ENCODE data around the gene SMAGP.
"Not testable (repeated sequence)": the region's sequence is repeated elsewhere in the genome, so short reads cannot be mapped to it uniquely, and the experiment has no call there.

The SMAGP gene

GRCh38 chr12:51224625-51225024 lies 45.6 kb downstream of the SMAGP start:
- DNase-seq (ENCODE audit: low read depth): no peak

DNA sequence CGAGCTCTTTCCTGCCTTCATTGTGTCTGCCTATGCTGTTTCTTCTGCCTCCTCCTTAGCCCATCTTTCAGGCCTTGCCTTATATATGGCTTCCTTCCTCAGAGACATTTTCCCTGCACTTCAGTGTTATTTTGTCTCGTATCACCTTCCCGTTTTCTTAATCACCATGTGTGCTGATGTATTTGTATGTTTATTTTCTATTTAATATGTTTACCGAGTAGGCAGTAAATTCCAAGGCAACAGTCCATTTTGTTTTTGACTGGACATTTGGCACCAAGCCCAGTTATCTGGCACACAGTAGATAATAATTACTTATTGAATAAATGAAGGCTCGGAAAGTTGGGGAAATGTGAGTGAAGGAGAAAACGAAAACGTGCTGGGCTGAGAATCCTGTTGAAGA lies 47.8 kb downstream of the SMAGP start:
- no peak for DNase-seq (ENCODE audit: low read depth)

GRCh38 chr12:51219857-51220256 lies 50.4 kb downstream of the SMAGP start:
- not testable (repeated sequence) for DNase-seq (ENCODE audit: low read depth)

DNA sequence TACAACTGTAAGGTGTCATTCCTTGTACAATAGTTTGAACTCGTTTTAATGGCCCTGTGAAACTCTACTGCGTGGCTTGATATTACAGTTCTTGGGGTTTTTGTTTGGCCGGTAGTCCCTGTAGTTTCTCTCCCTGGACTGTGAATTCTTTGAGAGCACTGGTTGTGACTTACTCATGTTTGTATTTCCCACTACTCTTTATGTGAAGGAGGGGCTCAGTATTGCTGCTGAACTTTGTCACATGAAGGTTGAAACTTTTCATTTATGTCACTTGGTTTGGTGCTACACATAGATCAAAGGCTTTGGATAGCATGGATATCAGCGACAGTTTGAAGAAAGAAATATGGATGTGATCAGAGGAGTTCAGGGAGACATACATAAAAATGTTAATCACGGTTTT lies 50.9 kb downstream of the SMAGP start:
- no peak for DNase-seq (ENCODE audit: low read depth)

DNA sequence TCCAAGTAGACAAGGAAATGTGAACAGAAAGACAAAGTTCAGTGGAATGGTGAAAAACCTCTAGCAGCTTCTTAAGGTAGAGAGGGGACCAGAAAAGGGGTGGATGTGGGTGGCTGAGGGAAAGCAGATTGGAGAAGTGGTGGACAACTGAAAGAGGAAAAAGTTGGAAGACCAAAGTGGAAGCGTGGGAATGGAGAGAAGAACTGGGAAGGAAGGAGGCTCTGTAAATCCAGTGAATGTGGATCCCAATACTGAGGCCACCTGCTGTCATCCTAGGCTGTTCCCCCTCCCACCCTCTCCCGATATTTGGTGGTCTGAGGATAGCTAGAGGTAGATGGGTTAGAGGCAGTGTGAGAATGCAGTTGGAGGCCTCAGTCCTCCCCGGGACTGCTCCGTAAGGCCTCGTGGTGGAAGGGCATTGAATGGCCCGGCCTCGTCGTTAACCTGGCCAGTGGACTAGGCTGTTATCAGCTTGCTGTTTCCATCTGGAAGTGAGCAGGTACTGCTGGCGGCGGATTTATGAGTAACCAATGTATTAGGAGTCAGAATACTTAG lies 51.5 kb downstream of the SMAGP start:
- no peak for DNase-seq (ENCODE audit: low read depth)

DNA sequence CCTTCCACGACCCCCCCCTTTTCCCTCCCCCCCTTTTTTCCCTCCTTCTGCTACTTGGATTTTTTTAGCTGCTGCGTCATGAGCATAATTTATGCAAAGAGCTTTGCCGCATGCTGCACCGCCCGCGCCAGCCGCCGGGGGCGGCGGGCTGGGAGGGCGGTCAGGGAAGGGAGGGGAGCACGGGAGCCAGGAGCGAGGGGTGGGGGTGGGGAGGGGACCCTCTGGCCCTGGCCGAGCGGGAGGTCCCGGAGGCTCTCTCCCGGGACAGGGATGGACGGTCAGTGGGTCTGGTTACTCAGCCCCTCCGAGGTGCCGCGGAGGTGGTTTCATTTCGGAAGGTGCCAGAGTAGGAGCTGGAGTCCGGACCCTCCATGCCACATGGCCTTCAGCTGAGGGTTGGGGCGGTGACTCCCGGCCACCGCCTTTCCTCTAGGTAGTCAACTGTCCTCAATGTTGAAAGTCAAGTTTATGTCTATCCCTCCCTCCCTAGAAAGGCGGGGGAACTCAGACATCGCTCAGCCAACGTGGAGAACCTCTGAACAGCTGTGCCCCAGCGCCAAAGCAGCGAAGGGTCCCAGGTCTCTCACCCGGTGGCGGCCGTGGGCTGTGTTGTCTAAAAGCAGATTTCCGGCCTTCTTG lies 52.1 kb downstream of the SMAGP start, which contains the start of gene POU6F1:
TSS of gene POU6F1 (minus strand) at position 95 of the 639 bp plus-strand sequence. CDS start 11,226 bp downstream, outside the sequence.
- DNase-seq (ENCODE audit: low read depth): peak; percentile 51

DNA sequence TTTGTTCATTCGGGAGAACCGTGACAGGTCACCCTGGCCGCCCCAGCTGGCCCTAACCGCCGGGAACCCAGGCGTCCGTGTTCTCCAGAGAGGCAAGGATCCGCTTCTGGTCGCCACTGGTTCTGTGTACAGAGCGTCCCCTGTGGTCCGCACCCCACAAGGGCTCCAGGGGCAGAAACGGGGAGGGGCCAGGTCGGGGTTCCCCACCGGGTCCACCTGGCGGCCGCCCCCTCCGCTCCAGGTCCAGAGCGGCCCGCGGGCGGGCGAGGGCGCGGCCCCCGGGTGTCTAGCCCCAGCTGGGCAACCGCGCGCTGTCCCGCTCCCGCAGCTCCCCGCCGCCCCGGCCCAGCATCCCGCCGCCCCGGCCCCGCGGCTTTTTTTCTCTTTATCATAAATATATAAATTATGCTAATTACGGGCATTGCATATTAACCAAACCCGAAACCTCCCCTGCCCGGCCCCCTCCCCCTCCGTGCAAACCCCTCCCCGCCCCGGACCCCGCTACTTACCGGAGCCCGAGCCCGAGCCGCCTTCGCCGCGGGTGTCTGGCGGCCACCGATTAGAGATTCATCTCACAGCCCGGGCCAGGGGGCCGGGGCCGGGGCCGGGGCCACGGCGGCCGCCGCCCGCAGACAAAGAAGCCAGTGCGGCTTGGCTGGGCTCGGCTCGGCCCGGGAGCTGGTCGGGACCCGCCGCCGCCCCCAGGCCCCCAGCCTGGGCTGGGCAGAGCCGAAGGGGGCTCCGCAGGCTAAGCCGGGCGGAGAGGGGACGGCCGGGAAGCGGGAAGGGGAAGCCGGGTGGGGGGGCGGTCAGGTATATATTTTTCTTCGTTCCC lies 52.9 kb downstream of the SMAGP start:
- peak; percentile 14 for DNase-seq (ENCODE audit: low read depth)

DNA sequence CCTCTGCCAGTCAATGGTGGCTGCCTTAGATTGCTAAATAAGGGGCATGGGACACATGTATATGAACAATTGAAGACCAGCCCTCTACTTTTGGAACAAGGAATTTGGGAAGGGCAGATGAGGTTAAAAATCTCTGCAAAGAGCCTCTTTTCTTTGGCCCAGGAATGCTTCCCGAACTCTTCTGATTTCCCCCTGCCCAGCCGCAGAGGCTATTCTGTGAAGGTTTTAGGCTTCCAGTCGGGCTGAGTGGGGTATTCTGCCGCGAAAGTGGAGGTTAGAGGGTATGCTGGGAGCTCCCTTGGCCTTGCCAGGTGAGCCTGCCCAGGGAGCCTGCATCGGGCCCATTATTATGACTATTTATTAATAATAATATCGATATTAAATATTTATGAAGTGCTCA lies 53.6 kb downstream of the SMAGP start:
- DNase-seq (ENCODE audit: low read depth): no peak

GRCh38 chr12:51214895-51215294 lies 55.3 kb downstream of the SMAGP start:
- no peak for DNase-seq (ENCODE audit: low read depth)

DNA sequence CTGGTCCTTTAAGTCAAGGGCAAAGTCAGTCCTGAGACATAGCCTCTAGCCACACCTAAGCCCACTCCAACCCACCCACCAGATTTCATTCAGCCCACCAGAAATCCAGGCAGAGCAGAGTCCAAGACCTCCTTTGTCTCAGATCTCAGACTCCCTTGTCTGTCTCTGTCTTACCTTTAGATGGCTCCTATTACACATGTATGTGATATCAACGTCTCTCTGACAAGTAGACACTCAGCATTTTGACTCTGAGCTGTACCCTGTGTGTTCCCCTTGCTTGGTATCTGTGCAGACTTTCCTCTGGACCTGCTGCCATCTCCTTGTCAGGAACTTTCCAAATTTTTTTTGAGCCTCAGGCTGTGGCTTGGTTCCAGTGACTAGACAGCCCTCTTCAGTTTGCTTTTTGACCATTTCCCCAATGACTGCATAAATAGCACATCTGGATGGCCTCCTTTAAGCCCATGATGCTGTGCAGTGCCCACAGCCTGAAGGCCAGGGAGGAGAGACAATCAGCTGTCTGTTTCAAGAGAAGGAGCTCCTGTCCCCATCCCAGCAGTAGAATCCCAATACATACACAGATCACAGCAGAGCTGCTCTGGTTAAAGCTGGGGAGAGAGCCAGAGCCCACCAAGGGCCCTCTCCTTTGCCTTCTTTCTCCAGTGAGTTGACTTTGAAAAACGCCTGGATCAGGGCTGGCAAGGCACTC lies 59.4 kb downstream of the SMAGP start:
- DNase-seq (ENCODE audit: low read depth): no peak

DNA sequence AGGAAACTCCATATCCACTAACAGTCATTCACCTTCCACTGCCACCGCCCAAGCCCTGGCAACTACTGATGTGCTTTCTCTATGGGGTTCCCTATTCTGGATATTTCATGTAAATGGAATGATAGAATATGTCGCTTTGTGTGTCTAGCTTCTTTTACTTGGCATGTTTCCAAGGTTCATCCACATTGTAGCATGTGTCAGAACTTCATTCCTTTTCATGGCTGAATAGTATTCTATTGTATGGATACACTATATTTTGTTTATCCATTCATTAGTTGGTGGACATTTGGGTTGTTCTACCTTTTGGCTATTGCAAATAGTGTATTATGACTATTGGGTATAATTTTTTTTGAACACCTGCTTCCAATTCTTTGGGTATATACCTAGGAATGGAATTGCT lies 61.0 kb downstream of the SMAGP start:
- no peak for DNase-seq (ENCODE audit: low read depth)

DNA sequence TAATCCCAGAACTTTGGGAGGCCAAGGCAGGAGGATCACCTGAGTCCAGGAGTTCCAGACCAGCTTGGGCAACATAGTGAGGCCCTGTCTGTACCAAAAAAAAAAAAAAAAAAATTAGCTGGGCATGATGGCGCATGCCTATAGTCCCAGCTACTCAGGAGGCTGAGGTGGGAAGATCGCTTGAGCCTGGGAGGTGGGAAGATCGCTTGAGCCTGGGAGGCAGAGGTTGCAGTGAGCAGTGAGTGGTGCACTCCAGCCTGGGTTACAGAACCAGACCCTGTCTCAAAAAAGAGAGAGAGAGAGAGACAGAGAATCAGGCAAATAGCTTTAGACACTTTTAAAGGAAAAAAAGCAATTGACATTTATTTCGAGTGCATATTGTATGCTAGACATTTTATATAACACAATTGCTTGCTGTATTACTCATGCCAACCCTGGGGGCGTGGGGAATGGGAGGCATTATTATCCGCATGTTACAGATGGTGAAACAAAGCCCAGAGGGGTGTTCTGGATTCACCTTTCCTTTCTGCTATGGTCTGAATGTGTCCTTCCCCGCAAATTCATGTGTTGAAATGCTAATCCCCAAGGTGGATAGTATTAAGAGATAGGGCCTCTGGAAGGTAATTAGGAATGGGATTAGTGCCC lies 62.1 kb downstream of the SMAGP start:
- DNase-seq (ENCODE audit: low read depth): no peak

- no peak for DNase-seq (ENCODE audit: low read depth)
Measured at GRCh38 chr12:51205350-51205749, 64.9 kb downstream of the SMAGP start.

- DNase-seq (ENCODE audit: low read depth): no peak
Measured at GRCh38 chr12:51202718-51203117, 67.5 kb downstream of the SMAGP start.

GRCh38 chr12:51200806-51201205 lies 69.4 kb downstream of the SMAGP start:
- no peak for DNase-seq (ENCODE audit: low read depth)

DNA sequence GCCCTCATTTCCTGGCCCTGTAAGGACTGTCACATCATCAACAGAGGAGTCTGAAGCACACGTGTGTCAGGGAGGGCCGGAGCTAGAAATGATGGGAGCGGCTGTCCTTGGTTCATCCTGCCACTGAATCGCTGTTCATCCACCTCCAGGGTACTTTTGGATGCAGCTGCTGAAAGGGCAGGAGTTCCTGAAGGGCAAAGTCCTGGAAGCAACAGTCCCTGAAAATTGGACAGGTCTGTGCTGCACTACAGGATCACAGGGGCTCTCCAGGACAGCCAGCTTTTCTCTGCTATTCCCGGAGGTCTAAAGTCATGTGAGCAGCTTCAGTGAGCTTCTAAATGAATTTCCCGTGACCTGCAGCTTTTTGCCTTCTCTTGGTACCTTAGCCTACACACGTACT lies 70.1 kb downstream of the SMAGP start:
- no peak for DNase-seq (ENCODE audit: low read depth)

GRCh38 chr12:51199366-51199945 lies 70.8 kb downstream of the SMAGP start:
- no peak for DNase-seq (ENCODE audit: low read depth)

- no peak for DNase-seq (ENCODE audit: low read depth)
Measured at GRCh38 chr12:51198568-51199365, 71.4 kb downstream of the SMAGP start.

DNA sequence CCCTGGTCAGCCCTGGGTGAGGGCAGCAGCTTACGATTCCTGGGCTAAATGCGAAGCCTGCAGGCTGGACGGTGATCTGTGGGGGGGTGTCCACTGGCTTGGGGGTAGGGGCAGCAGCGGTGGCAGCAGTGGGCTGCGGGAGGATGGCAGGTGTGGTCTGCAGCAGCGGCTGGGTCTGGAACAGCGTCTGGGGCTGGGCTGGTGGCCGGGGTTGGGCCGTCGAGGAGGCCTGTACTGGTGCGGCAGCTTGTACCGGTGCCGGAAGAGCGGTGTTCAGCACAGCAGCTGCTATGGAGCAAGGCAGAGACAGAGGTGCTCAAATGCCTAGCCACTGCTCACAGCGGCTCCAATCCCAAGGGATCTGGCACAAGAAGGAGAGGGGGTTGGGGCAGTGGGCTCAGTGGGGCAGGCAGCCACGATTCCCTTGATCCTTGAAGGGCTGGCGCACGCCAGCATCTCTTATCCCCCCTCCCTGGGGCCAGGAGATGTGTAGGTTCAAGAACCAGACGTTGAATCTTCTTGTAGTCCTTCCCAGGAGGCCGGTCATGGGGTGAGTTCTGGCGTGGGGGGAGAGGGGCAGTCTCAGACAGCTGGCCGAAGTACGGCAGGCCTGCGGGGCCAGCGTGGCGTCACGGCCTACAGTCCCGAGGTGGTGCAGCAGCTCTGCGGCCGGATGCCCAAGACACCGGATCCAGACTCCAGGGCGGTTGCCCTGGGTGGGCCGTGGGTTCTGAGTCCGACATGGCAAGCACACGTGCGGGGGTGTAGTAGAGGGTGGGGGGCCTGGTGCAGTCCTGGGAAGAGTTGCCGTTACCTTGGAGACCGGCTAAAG lies 72.3 kb downstream of the SMAGP start:
- no peak for DNase-seq (ENCODE audit: low read depth)

DNA sequence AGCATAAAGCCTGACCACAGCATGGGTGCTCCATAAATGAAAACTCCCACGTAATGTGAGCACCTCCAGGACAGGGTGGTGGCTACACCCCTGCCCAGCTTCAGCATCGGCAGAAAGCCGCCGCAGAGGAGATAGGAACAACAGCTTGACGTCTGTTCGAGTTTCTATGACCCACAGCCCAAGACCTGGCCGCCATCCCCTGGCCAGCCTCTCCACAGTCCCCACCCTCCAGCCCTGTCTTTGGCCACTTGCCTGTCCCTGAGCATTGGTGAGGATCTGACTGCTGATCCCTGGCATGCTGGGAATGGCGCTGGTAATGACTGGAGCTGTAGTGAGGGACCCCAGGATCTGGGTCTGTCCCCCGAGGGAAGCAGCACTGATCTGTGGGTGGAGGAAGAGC lies 73.7 kb downstream of the SMAGP start:
- DNase-seq (ENCODE audit: low read depth): no peak

All from activated T-cell treated with anti-CD3 and anti-CD28 coated beads for 24 hours (primary cell).